Activated naive CD4-positive, alpha-beta T cell (primary cell): ENCODE results near the gene SNX1.
A peak's percentile ranks its signal among the peaks of the same experiment; 100 is the strongest.

Experiments used
- DNase-seq, 4 experiments: peaks; one replicate each; lab custom pipeline; 2025; lab: John Stamatoyannopoulos, UW

SNX1 gene

DNA sequence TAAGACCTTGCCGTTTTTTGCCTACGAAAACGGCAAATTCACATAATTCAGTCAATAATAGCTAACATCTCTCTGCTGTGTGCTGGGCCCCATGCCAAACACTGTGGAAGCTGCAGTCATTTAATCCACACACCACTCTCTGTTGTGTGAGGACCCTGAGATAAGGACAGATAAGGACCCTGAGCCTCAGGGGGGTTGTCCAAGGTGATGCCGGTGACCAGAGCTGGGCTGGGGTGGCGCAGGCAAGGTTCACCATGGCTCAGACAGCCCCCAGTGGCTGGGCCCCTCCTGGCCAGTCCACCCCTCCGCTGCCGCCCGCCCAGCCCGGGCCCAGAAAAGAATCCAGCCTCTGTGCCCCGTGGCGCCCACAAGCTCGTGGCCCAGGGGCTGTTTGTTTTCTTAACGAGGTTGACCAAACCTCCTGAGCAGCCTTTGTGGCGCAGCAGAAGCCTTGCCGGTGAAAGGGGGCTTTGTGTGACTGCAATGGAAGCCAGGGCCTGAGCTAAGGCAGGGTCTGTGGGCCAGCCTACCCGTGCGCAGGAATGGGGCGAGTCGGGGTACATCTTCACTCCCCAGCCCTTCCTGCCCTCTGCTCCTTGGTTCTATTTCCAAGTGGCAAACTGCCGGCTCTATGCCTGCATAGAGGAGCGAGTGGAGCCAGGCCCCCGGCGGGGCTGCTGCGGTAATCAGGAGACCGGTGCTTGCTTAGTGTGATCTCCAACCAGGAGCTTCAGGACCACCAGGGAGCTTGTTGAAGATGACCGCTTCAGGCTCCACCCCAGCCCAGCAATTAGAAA lies 51.3 kb downstream of the SNX1 start:
- no peak for DNase-seq

DNA sequence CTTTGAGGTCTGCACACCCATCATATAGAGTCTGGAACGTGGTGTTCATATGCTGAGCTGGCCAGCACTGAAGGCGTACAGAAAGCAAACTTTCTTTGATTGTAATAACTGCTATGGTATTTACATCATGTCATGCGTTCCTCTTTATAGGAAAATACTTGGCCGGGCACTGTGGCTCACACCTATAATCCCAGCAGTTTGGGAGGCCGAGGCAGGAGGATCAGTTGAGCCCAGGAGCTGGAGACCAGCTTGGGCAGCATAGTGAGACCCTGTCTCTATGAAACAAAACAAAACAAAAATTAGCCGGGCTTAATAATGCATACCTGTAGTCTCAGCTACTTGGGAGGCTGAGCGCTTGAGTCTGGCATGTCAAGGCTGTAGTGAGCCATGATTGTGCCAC lies 52.4 kb downstream of the SNX1 start:
- DNase-seq, result no peak

GRCh38 chr15:64148581-64148980 lies 52.8 kb downstream of the SNX1 start:
- no peak for DNase-seq

GRCh38 chr15:64149424-64149823 lies 53.6 kb downstream of the SNX1 start:
- no peak for DNase-seq

DNA sequence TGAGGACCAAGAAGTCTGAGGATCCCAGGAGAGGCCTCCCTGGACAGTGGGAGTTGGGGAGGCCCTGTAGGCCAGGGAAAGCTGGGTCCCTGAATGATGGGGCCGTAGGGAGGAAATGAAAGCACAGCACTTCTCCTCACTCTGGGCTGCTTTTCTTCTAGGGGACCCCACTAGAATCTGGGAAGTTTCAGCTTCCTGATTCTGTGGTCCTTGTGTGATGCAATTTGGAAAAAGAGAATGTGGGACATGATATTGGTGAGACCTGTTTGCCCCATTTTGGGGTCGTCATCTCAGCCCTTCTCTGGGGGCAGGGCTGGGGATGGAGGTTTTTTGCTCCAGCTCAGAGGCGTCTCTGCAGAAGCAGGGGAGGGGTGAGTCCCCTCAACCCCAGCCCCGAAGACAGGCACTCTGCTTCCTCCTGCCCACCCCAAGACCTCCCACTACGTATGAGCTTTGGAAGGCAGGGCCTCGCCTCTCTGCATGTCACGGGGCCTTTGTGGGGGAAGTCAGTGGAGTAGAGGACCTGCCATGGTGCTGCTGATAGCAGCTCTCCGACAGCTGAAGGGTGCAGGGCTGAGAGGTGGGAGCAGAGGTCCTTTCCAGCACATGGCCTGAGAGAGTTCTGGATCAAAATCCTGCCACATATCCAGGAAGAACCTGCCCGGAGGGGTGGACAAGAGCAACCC lies 54.3 kb downstream of the SNX1 start:
- DNase-seq, result no peak

DNA sequence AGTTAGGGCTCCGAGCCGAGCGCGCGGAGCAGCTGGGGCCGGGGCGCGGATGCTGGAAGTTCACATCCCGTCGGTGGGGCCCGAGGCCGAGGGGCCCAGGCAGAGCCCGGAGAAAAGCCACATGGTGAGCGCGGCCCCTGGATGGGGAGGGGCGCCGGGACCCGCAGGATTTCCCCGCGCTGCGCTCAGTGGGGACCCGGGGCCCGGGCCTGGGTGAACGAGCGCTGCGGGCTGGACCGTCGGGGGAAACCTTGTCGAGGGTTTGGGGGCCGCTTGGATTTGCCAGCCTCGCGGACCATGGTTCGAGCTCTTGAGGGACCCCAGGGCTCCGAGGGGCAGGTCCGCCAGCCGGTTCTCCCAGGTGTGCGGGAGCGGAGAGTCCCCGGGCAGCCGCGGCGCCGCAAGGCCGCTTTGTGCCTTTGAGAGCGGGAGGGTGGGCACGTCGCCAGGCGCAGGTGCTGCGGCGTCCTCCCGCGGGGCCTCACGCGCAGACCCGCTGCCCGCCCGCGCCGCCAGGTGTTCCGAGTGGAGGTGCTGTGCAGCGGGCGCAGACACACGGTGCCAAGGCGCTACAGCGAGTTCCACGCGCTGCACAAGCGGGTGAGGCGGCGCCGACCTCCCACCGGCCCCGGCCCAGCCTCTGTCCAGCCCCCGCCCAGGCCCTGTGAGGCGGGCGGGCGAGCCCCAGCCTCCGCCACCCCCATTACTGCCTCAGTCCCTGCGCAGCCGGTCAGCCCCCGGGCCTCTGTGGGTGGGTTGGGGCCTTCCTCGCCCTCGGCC lies 56.1 kb downstream of the SNX1 start, which contains the start of gene SNX22:
SNX22 (plus strand) TSS at position 5 of the 780 bp plus-strand sequence; CDS start at position 50, 45 bp downstream.
- peak in 2 of 4 experiments; percentile 11 to 16 for DNase-seq

DNA sequence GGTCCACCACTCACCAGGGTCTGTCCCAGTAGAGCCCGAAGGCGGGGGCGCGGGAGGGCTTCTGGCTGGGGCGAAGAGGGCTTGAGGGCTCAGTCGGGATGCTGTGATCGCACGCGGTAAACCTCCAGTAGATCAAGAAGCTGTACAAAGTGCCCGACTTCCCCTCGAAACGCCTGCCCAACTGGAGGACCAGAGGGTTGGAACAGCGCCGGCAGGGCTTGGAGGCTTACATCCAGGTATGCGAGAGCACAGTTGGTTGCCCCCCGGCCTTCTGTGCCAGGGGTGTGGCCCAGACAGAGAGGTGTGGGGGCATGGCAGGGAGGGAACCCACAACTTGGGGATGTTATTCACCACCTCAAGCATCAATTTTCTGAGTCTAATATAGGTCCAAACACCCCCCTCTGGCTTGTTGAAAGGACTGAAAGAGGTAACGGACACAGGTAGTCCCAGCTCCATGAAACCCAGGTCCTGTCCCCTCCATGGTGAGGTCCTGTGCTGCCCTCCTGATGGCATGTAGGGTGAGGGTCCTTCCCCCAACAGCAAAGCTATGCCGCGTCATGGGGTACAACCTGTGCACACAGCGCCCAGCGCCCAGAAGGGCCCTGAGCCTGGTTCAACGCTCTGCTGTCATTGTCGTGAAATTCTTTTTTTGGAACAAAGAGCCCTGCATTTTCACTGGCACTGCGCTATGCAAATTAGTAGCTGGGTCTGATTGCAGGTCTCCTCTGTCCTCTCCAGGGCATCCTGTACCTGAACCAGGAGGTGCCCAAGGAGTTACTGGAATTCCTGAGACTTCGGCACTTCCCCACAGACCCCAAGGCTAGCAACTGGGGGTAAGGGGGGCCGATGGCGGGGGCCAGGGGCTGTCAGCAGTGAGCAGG lies 57.0 kb downstream of the SNX1 start:
- no peak for DNase-seq

DNA sequence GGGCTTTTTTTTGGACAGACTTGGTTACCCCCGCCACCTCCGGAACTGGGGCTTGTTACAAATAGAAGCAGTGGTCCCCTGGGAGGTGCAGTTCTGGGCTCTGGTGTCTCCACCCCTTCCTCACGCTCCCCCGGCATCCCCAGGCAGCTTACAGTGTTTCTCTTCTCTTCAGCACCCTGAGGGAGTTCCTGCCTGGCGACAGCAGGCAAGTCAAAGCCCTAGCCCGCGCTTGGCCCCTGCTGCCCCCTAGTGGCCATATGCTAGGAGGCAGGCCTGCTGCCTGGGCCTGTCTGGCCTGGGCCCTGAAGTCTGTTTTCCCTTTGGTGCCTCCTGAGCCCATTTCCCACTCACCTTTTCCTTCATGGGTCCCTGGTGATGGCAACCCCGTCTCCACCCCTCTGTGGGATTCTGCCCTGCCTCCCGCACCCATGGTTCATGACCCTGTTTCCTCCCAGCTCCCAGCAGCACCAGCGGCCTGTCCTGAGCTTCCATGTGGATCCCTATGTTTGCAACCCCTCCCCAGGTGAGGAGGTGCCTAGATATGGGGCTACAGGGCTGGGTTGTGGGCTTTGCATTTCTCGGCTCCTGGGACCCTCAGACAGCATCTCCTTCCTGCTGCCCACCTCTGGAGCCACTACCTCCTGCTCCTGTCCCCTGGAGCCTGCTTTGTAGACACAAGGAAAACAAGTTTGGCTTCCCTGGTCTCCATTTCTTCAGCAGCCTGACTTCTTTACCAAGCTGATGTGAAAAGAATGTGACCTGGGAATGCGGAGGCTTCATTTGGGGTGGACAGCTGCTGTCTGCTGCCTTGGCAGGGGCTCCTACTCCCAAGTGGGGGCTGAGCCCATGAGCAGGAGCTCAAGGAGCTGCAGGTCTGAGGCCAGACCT lies 57.9 kb downstream of the SNX1 start:
- peak; percentile 90 to 94 (median 92) for DNase-seq

DNA sequence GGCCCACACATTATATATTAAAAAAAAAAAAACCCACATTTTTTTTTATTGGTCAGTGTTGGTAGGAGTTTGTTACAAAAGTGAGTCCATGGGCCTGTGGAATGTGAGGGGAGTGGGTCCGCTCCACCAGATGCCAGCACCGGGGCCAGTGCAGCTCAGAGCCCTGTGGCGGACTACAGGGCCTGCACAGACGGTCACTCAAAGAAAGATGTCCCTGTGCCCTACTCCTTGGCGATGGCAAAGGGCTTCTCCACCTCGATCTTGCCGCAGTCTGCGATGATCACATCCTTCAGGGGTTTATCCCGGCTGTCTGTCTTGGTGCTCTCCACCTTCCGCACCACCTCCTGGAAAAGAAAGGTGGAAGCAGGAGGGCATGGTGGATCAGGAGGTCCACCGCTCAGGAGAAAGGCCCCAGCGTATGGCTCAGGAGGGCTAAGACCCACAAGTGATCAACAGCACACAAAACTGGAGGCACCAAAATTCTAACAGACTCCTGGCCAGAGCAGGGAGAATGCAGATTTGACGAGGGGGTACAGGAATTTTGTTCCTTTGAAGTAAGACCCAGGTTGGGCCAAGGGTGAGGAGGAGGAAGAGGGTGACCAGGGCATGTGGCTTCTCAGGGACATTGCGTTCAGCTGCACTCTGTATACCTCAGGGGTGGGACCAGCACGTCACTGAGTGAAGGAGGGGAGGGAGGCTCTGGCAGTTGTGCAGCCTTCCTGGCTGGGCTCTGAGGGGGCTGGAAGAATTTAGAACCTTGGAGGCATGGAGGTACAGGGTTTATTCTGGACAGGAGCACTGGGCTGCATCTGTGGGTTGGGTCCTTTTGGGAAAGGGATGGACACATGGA lies 60.2 kb downstream of the SNX1 start:
- DNase-seq, result no peak

- no peak for DNase-seq
Measured at GRCh38 chr15:64156652-64157331, 61.0 kb downstream of the SNX1 start.

DNA sequence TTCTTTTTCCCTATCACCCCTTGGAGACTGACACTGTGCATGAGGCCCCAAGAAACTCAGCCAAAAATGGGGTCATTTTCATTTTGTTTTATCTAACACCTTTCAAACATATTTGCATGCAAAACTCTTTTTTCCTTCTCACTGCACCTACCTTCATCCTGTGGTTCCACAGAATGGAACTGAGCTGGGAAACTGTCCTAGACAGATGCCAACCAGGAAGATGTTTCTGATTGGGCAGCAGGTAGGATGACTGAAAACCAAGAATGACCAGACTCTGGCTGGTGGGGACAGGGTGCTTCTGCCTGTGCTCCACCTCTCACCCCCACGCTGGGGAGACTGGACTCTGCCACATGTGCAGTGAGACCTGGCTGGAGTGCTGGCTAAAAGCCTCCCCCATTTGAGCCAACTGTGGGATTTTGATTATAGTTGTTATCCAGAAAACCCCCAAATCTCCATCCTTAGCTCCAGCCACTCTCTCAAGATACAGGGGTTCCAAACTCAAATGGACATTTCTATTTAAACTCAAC lies 61.9 kb downstream of the SNX1 start:
- no peak for DNase-seq

GRCh38 chr15:64158363-64159134 lies 62.8 kb downstream of the SNX1 start:
- no peak for DNase-seq

GRCh38 chr15:64161688-64162477 lies 66.1 kb downstream of the SNX1 start:
- DNase-seq, result no peak

DNA sequence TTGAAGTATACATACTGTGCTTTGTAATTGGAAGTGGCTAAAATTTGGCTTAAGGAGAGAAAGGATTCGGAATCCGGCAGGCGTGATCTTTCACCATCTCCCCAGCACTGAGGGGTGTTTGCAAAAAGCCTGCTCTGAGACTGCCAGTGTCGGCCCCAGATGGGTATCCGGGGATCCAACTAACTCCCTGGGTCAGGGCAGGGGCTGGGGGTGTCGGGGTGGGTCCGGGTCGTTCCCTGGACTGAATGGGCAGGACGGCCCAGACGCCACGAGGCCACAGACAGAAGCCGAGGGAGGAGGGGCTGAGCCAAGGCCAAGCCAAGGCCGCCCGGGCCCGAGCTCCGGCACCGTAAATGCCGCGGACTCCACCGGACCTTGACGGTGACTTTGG lies 66.7 kb downstream of the SNX1 start:
- DNase-seq, result no peak

GRCh38 chr15:64162869-64163658 lies 67.3 kb downstream of the SNX1 start, which contains the start of gene PPIB:
PPIB (minus strand) TSS chr15:64163022; CDS start chr15:64162986, 36 bp downstream.
- peak; percentile 89 to 96 (median 92) for DNase-seq
